ENCODE data around the gene ZNF584. TPM values are rescaled to one million over a fixed set of nuclear protein-coding genes. Genes with fewer than 3 reads are reported as not detected.

The ZNF584 gene
- total and polyA plus RNA-seq, 10 of the 15 experiments (the other 5 are each of a cell fraction or from before 2014, with no cell fraction given): 2.0 to 10.7 (median 6.3) TPM

DNA sequence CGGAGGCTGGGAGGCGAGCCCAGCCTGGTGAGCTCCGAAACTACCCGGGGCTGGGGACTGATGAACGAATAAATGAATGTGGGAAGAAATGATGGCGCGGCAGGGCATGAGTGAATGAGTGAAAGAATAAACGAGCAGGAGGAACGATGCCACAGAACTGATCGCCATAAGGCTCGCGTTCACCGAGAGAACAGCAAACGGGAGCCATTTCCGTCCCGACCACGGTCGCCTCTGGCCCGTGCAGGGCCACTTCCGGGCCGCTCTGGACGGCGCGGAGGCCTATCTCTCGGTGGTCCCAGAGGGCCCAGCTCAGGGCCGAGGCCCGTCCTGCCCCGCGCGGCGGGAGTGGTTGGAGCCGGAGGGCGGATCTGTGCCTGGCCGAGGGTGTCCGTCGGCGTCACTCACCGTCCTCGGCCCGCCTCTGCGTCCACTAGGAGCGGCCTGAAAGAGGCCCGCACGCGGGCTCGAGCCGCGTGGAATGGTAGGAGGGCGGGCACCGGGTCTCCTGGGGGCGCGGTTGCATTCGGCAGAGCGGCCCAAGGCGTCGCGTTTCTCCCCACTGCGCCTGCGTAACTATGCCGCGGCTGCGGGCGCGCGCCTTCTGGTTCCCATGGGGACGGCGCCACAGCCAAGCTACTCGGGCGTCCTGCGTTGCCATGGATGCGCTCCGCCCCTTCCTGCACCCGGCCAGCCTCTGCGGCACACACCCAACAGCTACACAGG lies 46.0 kb upstream of the ZNF584 start, which contains the start of gene ZNF497:
ZNF497 (minus strand) TSS at position 480 of the 723 bp plus-strand sequence. CDS start 5,116 bp downstream, outside the sequence.
- no peaks in the 10 kb centered on the region for H3K36me3 ChIP-seq (ENCODE audit: control insufficient read depth in 2 of 2, insufficient read depth in 2 of 2, low read length in 1 of 2)
- in situ Hi-C loops (cut with MboI) (no loop called here), intact Hi-C loops (cut with micrococcal nuclease; ENCODE audit: unreplicated experiment) (loop anchor here (1.0 to 2.0 kb wide), 2 partner anchors 18 to 35 kb away; partner anchors contain the start of gene ZNF837)
- H3K4me1 ChIP-seq (ENCODE audit: control insufficient read depth, insufficient read depth, low read length): peaks cover 14% of the 10 kb centered on the region
- no peaks in the 10 kb centered on the region for H3K27me3 ChIP-seq (replicated peaks in 1 of 2; ENCODE audit: control insufficient read depth in 2 of 2, insufficient read depth in 2 of 2, low read length in 1 of 2)
- H3K79me2 ChIP-seq (ENCODE audit: control insufficient read depth, insufficient read depth, low read length): no peaks in the 10 kb centered on the region
- peak within 1 kb of the TSS; percentile 86 for H3K27ac ChIP-seq (ENCODE audit: control insufficient read depth, insufficient read depth)
- WGBS (ENCODE audit: insufficient coverage, insufficient replicate concordance, low lambda C conversion rate, missing lambda C conversion rate): under 1% methylated on average over 71 of the region's 74 CpGs
- TSS peak; percentile 88 for BruUV-seq (replicated peaks)
- no peaks in the 10 kb centered on the region for H3K9me3 ChIP-seq (replicated peaks; ENCODE audit: control insufficient read depth, insufficient read depth, low read length)
- H4K20me1 ChIP-seq (ENCODE audit: control insufficient read depth, insufficient read depth): no peaks in the 10 kb centered on the region
- ChIA-PET CTCF (interaction anchor here (1.0 to 2.2 kb wide), 6 partner anchors 14 to 179 kb away, joined by 4 to 13 read pairs (median 6); partner anchors contain the start of genes ZBTB45, ZNF274 and ZNF837), POLR2A (interaction anchor here (0.5 to 3.2 kb wide), 14 partner anchors 11 to 199 kb away, joined by 3 to 37 read pairs (median 5); partner anchors contain the start of genes TRIM28, ZNF446, ZNF837 and ZSCAN22), RAD21 (ENCODE audit: unreplicated experiment) (interaction anchor here (0.5 to 2.3 kb wide), 17 partner anchors 14 to 157 kb away, joined by 3 to 18 read pairs (median 4); partner anchors contain the start of genes ZBTB45, ZNF324B, ZNF544 and ZNF584), SMC1A (ENCODE audit: uncharacterized antibody, unreplicated experiment) (interaction anchor here (0.5 to 2.6 kb wide), 12 partner anchors 11 to 790 kb away, joined by 3 to 17 read pairs (median 4); partner anchors contain the start of genes CHMP2A, ZNF544, ZNF837 and ZSCAN22)
- ATAC-seq: peak; percentile 95
- peak within 1 kb of the TSS; percentile 97 for H2AFZ ChIP-seq (ENCODE audit: control insufficient read depth, low read depth, low read length)
- H3K4me3 ChIP-seq: peak within 1 kb of the TSS; percentile 79
- FAIRE-seq: peak; percentile 97
- H3K4me2 ChIP-seq (ENCODE audit: control insufficient read depth, insufficient read depth): peak within 1 kb of the TSS; percentile 85
- peak; percentile 86 for DNase-seq (ENCODE audit: low read depth, low spot score)
- H3K9ac ChIP-seq (ENCODE audit: control insufficient read depth, insufficient read depth, low read length): peak within 1 kb of the TSS; percentile 89
- TF ChIP-seq NRF1 (conservative IDR thresholded peaks at IDR 0.05; ENCODE audit: low read depth, low read length) (peak; percentile 79), SMAD5 (IDR thresholded peaks at IDR 0.05; ENCODE audit: low read depth) (peak; percentile 81), BMI1 (IDR thresholded peaks at IDR 0.05; ENCODE audit: borderline replicate concordance) (peak; percentile 100), E2F8 (IDR thresholded peaks at IDR 0.05; ENCODE audit: low read depth, partially characterized antibody) (peak; percentile 57), RFX5 (IDR thresholded peaks at IDR 0.05; ENCODE audit: low read depth, low read length) (no peak), POU2F2 (IDR thresholded peaks at IDR 0.05; ENCODE audit: borderline replicate concordance, low read depth, low read length) (peak; percentile 43; the same call in 2 of the 3 replicates), ZNF274 (IDR thresholded peaks at IDR 0.05; ENCODE audit: insufficient read depth, insufficient read length) (no peak), ZNF384 (IDR thresholded peaks at IDR 0.05; ENCODE audit: borderline replicate concordance, low read depth, low read length) (no peak), IKZF2 (IDR thresholded peaks at IDR 0.05) (no peak), KDM1A (IDR thresholded peaks at IDR 0.05; ENCODE audit: borderline replicate concordance) (no peak), EED (IDR thresholded peaks at IDR 0.05; ENCODE audit: low read depth) (no peak), SMAD1 (IDR thresholded peaks at IDR 0.05; ENCODE audit: low read depth, partially characterized antibody) (peak; percentile 59), STAT1 (conservative IDR thresholded peaks at IDR 0.05) (peak; percentile 79; the same call in 1 of the 2 replicates), ATF7 (IDR thresholded peaks at IDR 0.05; ENCODE audit: low read depth) (0 out of 2 replicates have a peak, but pooled peaks have one; percentile 21)
- TF ChIP-seq, protein P1, sequence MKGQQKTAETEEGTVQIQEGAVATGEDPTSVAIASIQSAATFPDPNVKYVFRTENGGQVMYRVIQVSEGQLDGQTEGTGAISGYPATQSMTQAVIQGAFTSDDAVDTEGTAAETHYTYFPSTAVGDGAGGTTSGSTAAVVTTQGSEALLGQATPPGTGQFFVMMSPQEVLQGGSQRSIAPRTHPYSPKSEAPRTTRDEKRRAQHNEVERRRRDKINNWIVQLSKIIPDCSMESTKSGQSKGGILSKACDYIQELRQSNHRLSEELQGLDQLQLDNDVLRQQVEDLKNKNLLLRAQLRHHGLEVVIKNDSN (IDR thresholded peaks at IDR 0.05; ENCODE audit: borderline replicate concordance, extremely low read length, insufficient read depth, low read depth, low read length): no peak
- TF ChIP-seq, protein P2, sequence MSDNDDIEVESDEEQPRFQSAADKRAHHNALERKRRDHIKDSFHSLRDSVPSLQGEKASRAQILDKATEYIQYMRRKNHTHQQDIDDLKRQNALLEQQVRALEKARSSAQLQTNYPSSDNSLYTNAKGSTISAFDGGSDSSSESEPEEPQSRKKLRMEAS (IDR thresholded peaks at IDR 0.05; ENCODE audit: low read depth, low read length): peak; percentile 45
- TF ChIP-seq, protein P3, sequence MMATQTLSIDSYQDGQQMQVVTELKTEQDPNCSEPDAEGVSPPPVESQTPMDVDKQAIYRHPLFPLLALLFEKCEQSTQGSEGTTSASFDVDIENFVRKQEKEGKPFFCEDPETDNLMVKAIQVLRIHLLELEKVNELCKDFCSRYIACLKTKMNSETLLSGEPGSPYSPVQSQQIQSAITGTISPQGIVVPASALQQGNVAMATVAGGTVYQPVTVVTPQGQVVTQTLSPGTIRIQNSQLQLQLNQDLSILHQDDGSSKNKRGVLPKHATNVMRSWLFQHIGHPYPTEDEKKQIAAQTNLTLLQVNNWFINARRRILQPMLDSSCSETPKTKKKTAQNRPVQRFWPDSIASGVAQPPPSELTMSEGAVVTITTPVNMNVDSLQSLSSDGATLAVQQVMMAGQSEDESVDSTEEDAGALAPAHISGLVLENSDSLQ (IDR thresholded peaks at IDR 0.05): peak; percentile 88
